ENCODE measurements around the gene MINPP1.
"Not testable (repeated sequence)": the region's sequence is repeated elsewhere in the genome, so short reads cannot be mapped to it uniquely, and the experiment has no call there.

The MINPP1 gene, protein sequence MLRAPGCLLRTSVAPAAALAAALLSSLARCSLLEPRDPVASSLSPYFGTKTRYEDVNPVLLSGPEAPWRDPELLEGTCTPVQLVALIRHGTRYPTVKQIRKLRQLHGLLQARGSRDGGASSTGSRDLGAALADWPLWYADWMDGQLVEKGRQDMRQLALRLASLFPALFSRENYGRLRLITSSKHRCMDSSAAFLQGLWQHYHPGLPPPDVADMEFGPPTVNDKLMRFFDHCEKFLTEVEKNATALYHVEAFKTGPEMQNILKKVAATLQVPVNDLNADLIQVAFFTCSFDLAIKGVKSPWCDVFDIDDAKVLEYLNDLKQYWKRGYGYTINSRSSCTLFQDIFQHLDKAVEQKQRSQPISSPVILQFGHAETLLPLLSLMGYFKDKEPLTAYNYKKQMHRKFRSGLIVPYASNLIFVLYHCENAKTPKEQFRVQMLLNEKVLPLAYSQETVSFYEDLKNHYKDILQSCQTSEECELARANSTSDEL

DNA sequence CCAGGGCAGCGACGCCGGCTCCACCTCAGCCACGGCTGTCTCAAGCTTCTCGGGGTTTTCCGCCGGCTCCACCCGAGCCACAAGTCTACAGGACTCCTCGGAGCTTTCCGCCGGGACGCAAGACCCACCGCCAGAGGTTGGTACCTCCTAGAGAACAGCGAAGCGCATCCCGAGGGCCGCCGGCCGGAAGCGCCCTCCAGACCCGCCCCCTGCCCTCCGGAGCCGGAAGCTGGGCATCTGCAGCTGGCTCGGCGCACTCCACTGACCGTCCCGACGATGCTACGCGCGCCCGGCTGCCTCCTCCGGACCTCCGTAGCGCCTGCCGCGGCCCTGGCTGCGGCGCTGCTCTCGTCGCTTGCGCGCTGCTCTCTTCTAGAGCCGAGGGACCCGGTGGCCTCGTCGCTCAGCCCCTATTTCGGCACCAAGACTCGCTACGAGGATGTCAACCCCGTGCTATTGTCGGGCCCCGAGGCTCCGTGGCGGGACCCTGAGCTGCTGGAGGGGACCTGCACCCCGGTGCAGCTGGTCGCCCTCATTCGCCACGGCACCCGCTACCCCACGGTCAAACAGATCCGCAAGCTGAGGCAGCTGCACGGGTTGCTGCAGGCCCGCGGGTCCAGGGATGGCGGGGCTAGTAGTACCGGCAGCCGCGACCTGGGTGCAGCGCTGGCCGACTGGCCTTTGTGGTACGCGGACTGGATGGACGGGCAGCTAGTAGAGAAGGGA is at the start of gene MINPP1:
Gene MINPP1, plus strand, starts transcription at position 254 of the 726 bp plus-strand sequence. Its CDS starts 23 bp downstream, at position 277.
- peak; percentile 87 for DNase-seq (ENCODE audit: low spot score)

DNA sequence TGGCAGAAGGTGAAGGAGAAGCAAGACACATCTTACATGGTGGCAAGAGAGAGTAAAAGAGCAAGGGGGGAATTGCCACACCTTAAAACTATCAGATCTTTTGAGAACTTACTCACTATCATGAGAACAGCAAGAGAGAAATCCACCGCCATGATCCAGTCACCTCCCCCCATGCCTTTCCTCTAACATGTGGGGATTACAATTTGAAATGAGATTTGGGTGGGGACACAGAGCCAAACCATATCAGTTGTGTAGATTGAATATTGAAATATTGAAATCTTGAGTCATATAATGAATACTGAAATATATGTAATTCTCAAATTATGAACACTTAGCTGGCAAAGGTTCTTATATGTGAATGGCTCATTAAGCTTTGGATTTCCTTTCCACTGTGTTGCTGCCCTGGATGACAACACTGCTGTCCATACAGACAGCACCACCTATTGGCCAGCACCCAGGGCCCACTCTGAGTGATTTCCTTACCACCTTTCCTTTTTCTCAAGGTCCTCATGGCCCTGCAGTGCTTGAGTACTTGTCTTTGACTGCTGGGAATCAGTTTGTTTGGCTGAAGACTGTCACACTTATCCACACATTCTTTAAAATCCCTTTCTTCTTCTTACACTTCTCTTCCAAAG is 48.0 kb upstream of the MINPP1 start:
- DNase-seq (ENCODE audit: low spot score), result not testable (repeated sequence)

DNA sequence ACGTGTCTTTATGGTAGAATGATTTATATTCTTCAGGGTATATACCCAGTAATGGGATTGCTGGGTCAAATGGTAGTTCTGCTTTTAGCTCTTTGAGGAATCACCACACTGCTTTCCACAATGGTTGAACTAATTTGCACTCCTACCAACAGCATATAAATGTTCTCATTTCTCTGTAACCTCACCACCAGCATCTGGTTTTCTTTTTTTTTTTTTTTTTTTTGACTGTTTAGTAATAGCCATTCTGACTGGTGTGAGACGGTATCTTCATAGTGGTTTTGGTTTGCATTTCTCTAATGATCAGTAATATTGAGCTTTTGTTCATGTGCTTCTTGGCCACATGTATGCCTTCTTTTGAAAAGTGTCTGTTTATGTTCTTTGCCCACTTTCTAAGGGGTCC is 42.9 kb upstream of the MINPP1 start:
- DNase-seq (ENCODE audit: low spot score), result not testable (repeated sequence)

DNA sequence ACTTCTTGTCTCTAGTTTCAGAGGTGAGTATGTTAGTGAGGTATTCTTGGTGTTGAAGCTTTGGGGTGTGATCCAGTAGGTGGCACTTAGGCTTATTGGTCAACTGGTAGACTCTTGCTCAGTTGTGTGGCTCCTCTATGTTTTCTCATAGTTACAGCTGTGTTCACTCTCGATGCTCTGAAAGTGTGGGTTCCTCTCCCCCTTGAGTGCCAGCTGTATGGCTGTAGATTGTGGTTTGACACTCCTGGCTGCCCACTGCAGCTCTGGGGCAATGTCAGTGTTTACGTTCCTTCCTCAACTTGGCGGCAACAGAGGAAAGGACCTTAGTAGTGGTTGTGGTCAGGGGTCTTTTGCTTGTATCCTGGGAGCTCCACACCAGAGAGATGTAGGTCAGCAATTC is 37.8 kb upstream of the MINPP1 start:
- not testable (repeated sequence) for DNase-seq (ENCODE audit: low spot score)

DNA sequence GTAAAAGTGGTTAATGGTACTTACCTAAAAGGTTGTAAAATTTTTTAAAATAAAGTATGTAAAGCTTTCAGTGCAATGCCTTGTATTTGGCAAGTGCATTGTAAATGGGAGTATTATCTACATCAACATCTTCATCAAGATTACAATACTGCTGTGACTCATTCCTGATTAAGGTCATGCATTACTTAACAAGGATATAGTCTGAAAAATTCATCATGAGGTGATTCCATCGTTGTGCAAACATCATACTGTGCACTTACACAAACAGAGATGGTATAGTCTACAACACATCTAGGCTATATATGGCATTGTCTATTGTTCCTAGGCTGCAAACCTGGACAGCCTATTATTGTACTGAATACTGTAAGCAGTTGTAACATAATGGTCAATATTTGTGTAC is 16.0 kb upstream of the MINPP1 start:
- DNase-seq (ENCODE audit: low spot score), result not testable (repeated sequence)

DNA sequence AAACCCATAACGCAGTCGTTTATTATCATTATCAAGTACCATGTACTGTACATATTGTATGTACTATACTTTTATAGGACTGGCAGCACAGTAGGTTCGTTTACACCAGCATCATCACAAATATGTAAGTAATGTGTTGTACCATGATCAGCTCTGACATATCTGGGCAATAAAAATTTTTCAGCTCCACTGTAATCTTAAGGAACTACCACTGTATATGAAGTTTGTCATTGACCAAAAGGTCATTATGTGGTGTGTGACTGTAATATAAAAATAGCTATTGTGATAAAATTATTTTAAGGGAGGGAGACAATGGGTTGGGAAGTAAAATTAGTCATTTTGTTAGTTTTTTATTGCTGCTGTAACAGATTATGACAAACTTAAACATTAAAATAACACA is 14.4 kb upstream of the MINPP1 start:
- not testable (repeated sequence) for DNase-seq (ENCODE audit: low spot score)

DNA sequence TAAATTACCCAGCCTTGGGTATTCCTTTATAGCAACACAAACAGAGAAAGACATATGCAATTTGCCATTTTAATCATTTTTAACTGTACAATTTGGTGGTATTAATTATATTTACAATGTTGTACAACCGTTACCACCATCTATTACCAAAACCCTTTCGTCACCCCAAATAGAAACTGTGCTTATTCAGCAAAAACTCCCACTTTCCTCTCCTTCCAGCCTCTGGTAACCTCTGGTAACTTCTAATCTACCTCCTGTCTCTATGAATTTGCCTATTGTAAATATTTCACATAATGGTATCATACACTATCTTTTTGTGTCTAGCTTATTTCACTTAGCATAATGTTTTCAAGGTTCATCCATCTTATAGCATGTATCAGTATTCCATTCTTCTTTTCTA is 12.2 kb upstream of the MINPP1 start:
- not testable (repeated sequence) for DNase-seq (ENCODE audit: low spot score)

DNA sequence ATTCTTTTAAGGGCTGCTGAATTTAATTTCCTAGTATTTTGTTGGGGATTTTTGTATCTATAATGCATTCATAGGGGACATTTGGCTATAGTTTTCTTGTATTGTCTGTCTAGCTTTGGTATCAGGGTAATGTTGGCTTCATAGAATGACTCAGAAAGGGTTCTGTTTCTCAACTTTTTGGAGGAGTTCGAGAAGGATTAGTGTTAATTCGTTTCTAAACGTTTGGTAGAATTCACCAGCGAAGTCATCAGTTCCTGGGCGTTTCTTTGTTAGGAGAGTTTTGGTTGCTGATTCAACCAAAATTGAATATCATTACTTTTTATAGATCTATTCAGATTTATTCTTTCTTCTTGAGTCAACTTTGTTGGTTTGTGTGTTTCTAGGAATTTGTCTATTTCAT is 9.2 kb upstream of the MINPP1 start:
- DNase-seq (ENCODE audit: low spot score), result not testable (repeated sequence)

DNA sequence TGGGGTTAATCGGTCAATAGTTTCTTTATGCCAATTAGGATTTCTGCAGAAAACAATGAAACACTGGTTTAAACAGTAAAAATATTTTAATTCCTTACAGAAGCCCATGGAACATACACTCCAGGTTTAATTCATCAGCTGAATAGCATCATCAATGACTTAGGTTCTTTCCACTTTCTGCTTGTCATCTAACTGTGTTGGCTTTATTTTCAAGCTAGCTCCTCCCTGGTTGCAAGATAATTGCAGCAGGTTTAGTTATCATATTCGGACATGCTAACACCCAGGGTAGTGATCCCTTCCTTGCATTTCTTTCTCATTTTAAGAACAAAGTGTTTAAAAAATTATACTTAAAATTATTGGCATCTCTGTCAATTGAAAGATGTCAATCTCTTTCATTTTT is 7.3 kb upstream of the MINPP1 start:
- DNase-seq (ENCODE audit: low spot score), result not testable (repeated sequence)

DNA sequence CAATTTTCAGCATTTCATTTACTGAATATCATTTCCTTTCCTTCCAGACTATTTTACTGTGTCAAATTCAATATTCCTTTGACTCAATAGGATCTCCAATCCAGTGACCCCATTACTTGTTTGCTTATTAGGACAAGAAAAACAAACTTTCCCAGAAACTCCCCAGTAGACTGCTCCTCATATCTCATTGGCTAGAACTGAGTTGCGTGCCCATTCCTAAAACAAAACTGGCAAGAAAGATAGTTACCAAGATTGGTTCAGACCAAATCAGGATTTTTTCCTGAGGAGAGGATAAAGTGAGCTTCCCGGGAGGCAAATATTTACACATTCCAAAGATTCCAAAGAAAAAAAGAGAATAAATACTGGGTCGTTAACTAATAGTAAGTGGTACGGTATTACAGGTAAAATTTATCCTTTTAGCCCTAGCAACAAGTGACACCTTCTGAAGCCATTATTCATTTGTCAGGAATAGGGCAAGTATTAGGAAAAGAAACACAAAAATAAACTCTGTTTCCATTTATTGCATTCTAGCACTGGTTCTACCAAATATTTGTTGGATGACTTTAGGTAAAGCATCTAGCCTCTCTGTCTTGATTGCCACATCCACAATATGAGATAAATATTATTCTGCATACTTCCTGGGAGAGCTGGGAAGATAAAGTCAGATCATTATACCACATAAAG is 6.4 kb upstream of the MINPP1 start:
- not testable (repeated sequence) for DNase-seq (ENCODE audit: low spot score)

DNA sequence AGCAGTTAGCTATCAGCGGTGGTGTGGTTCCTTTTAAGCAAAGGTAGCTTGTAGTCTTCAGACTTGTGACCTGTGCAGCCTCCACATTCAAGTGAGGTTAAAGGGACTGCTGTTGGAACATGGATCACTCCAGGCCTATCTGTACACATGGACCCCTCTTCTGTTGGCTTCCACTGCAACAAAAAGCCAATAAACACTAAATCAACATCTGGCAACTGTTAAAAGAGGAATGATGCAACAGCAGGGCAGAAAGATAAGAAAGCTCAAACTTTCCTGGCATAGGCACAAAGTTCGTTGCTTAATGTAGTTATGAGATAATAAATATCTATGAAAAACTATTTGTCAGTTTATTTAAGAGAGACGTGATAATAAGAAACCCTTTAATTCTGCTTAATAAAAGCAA is 4.0 kb upstream of the MINPP1 start:
- DNase-seq (ENCODE audit: low spot score), result no peak

DNA sequence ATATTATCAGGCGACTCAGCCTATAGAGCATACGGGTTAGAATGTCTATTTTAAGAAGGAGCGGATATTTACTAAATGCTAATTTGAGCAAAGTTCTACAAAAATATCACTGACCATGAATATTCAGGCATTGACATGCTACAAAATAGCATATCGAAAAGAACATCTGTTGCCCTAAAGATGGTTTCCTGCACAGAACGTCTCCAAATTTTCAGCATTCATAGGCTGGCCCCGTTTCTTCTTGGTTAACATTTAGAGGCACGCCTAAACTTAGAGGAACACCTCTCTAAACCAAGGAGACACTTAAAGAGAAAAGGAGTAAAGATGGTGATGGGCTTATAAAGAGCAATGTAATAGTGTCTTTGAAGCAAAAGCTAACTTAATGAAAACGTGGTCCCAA is 1.3 kb upstream of the MINPP1 start:
- DNase-seq (ENCODE audit: low spot score), result no peak

DNA sequence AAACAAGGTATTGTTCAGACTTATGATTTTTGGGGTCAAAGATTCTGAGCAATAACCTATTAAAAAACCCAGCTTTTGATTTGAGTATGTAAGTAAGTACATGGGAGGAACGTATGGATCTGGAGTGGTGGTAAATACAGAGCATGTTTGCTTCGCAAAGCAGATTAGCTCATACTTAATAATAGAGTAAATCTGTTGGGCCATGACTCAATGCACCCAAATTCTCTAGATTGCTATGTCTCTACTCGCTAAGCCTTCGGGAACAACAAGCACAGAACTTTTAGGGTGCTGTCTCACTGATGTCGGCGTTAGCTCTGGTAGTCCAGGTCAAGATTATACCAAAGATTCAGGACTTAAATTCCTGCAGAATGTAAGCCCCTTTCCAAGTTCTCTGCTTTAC is 807 bp upstream of the MINPP1 start:
- no peak for DNase-seq (ENCODE audit: low spot score)

DNA sequence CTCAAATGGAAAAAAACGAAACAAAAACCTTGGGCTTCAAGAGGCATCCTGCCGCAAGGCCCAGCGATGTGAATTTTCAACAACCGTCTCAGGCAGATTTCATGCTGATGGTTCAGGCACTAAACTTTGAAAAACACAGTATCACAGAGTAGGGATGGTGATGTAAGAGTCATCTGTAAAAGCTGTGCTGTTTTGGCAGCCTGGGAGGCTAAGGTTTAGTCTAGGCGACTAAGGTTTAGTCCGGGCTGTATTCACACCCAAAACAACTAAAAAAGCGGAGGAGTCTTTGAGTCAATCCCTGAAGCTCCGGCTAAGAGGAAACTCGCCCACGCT is 420 bp upstream of the MINPP1 start:
- DNase-seq (ENCODE audit: low spot score), result no peak

DNA sequence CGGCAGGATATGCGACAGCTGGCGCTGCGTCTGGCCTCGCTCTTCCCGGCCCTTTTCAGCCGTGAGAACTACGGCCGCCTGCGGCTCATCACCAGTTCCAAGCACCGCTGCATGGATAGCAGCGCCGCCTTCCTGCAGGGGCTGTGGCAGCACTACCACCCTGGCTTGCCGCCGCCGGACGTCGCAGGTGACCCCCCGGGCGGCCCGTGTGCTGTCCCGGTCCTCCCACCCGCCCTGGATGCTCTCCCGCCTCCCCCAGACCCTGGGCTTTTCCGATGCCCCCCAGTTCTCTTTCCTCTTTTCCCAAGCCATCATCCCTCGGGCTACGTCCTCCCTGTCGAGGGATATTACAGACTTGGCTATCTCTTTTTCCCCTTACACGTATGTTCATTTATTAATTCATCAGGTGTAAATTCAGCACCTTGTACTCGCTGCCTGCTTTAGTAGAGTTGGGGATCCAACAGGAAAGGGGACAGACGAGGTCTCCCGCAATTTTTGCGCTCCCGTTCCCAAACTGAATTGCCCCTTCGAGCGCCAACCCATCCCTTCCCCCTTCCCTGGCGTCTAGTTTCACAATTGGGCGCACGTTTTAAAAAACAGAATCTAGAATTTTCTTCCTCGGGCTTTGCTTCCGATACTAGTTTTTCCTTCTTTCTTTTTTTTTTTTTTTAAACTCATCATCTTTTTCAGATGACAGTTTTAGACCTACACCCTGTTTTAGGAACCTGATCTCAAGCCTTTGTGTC is 846 bp downstream of the MINPP1 start:
- peak; percentile 64 for DNase-seq (ENCODE audit: low spot score)

DNA sequence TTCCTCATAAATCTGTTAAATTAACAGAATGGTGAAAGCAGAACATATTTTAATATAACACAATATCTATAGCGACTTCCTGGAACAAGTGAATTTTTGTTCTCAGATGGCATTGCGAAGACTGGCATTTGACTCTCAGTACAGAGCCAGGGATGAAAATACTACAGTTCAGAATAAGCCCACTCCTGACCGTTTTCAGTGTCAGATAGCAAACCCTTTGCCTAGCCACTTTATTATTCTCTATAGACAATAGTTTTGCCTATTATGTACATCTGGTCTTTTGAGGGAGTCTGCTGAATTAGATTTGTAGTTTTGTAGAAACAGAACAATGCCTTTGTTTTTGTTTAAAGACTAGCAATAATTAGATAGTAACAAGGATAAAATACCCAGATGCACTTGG is 2.3 kb downstream of the MINPP1 start:
- DNase-seq (ENCODE audit: low spot score), result no peak

DNA sequence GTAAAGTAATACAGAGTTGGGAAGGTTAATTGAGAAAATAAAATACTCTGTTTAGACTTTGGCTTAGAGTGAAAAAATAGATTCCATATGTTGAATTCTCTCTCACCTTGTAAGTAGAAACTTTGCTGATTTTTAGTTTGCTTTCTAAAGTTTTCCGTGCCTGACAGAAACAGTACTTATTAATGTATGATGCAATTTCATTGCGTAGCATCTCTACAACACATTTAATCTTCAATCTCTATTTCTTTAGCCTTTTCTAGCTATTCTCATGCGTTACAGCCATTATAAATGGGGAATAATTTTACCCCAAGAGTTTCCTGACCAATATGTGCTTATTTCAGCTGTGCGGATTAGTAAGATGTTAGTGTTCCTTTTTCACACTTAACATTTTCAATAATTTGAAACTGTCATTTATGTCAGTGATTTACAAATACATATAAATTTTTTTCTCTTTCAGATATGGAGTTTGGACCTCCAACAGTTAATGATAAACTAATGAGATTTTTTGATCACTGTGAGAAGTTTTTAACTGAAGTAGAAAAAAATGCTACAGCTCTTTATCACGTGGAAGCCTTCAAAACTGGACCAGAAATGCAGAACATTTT is 3.3 kb downstream of the MINPP1 start:
- DNase-seq (ENCODE audit: low spot score), result no peak

DNA sequence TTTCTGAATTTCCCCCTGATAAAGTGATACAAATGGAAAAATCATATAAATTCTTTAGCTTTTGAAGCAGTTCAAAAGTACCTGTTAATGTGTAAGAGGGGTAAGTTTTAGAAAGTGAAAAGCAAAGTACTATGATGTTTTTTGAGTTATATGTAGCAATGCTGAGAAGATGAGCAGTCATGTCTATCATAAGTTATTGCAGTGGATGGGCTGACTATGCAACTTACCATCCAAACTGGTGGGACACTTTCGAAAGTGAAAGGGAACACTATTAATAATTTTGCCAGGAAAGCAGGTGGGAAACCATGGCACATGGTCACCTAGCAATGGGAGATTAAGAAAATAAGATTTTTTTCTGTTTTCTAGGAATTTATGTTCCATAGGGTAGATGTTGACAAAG is 4.1 kb downstream of the MINPP1 start:
- DNase-seq (ENCODE audit: low spot score), result no peak

DNA sequence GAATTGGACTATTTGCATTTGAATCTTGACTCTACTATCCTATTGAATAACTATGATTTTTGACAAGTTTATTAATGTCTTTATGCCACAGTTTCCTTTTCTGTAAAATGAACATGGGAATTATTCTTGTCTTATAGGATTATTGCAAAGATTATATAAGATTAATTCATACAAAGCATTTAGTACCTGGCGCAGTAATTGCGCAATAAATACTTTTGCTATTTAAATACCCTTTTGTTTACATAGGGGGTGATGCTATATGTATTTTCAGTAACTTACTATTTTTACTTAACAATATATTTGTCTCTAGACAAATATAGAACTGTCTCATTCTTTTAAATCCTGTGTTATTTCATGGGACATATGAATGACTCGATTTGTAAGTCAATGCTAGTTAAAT is 5.3 kb downstream of the MINPP1 start:
- DNase-seq (ENCODE audit: low spot score), result no peak

DNA sequence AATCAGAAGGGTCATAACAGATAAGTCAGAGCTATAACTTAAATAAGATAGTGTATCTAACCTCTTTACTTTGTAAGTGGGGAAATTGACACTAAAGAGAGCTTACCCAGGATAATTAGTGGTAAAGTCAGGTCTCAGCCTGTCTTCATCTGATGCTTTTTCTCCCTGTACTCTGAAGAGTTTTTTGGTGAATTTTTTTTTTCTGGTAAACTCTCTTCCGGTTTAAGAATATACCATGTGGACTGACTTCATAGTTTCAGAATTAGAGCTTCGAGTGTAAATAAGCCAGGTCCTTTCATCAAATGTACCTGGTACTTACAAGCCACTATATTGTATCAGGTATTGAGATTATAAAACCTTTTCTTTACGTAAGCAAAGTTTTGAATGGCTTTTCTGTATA is 6.8 kb downstream of the MINPP1 start:
- DNase-seq (ENCODE audit: low spot score), result no peak

DNA sequence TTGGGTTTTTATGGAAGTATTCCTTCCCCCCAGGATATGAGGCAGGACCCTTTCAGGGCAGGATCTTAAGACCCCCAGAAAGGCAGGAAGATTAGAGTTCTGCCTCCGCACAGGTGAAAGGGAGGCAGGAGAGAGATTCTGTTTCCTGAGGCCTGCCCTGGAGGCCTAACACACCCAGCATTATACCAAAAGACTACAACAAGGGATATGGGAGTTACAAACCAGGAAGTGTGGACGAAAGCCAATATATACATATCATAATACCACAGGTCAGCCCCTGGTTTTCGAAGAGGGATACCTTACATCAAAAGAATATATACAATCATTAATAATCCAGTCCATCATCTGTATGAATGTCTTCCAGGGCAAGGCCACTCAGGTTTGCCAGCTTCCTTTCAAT is 14.2 kb downstream of the MINPP1 start:
- DNase-seq (ENCODE audit: low spot score), result no peak
